Colonic mucosa (tissue), 4 donors: ENCODE data around the gene ATG4C. TPM values are rescaled to one million over a fixed set of nuclear protein-coding genes. Genes with fewer than 3 reads are reported as not detected.
A peak's percentile ranks its signal among the peaks of the same experiment; 100 is the strongest.
"Not testable (repeated sequence)": the region's sequence is repeated elsewhere in the genome, so short reads cannot be mapped to it uniquely, and the experiment has no call there.

Experiments used
- DNase-seq: peaks from one replicate; pipeline ENCODE4 v3.0.0-alpha.2; 2020
- H3K27ac ChIP-seq: fragments of 200-600 bp; one replicate; pipeline ENCODE4 v1.8.0; 2021
- H3K27me3 ChIP-seq: fragments of 200-600 bp; one replicate; pipeline ENCODE4 v1.8.0; 2021
- H3K36me3 ChIP-seq: fragments of 200-600 bp; one replicate; pipeline ENCODE4 v1.8.0; 2021
- H3K4me1 ChIP-seq: fragments of 200-600 bp; one replicate; pipeline ENCODE4 v1.8.0; 2021; ENCODE audit warnings: mild to moderate bottlenecking
- H3K4me3 ChIP-seq: fragments of 200-600 bp; one replicate; pipeline ENCODE4 v1.8.0; 2021
- H3K9ac ChIP-seq, 2 donors: one replicate each; pipeline ENCODE4 v1.7.0; 2013; ENCODE audit warnings: control low read depth in 2 of 2, low read depth in 2 of 2, low read length in 2 of 2
- H3K9me3 ChIP-seq: fragments of 200-600 bp; one replicate; pipeline ENCODE4 v1.8.0; 2021
- CTCF ChIP-seq: fragments of 200-600 bp; IDR thresholded peaks from one replicate; pipeline ENCODE4 v1.8.0; 2022; ENCODE audit warnings: antibody characterized with exemption, mild to moderate bottlenecking
- intact Hi-C: fragments of 100-400 bp; cut with DNase I; formaldehyde crosslinking; loops from one replicate; pipeline ENCODE4 v1.14.1; 2022
- total RNA-seq, 2 donors: library from RNA; stranded (reverse); fragmentation: NEBNext Ultra II Directional in 1 of 2; extraction: Animal tissue kit (Norgen Biotek cat#: 25700) in 1 of 2; gene quantifications; one replicate each; pipeline ENCODE4 v1.2.1, GENCODE V29; 2021
- donor health status: healthy.
- donor health status: DM: no; HTN: no; CAD: no.
- donor health status: DM: no; HTN: no; CAD: no.

Gene ATG4C
- 10 to 100 TPM in 1 of 2 donors, 1 to 10 TPM in 1; 9.5 to 12.4 TPM for total RNA-seq

- TF ChIP-seq CTCF = peak; percentile 12
- H3K9ac ChIP-seq = peak within 1 kb of the TSS; percentile 73 to 93
Measured at GRCh38 chr1:62783736-62784508, at the start of gene ATG4C. TSS of gene ATG4C (plus strand) at chr1:62784132. CDS start at chr1:62803787, 19,655 bp downstream.

GRCh38 chr1:62735491-62736171 lies 48.3 kb upstream of the ATG4C start:
- no peak overlapping the region for H3K9ac ChIP-seq
- no peaks in the 10 kb centered on the region for H3K4me1 ChIP-seq
- no peak overlapping the region for H3K27ac ChIP-seq
- intact Hi-C loops = no loop called here
- H3K36me3 ChIP-seq = no peaks in the 10 kb centered on the region
- no peak for DNase-seq
- H3K9me3 ChIP-seq = no peaks in the 10 kb centered on the region
- no peaks in the 10 kb centered on the region for H3K27me3 ChIP-seq
- no peak overlapping the region for H3K4me3 ChIP-seq
- TF ChIP-seq CTCF = no peak

More at GRCh38 chr1:62783736-62784508, at the start of gene ATG4C:
- peak within 1 kb of the TSS; percentile 92 for H3K27ac ChIP-seq
- DNase-seq = peak; percentile 98
- H3K36me3 ChIP-seq = no peaks in the 10 kb centered on the region
- intact Hi-C loops = no loop called here
- H3K27me3 ChIP-seq = no peaks in the 10 kb centered on the region
- H3K9me3 ChIP-seq = no peaks in the 10 kb centered on the region
- peak within 1 kb of the TSS; percentile 55 for H3K4me3 ChIP-seq
- no peaks in the 10 kb centered on the region for H3K4me1 ChIP-seq

GRCh38 chr1:62740701-62741100 lies 43.2 kb upstream of the ATG4C start:
- H3K9me3 ChIP-seq, H3K27ac ChIP-seq, intact Hi-C loops, H3K4me3 ChIP-seq, H3K4me1 ChIP-seq, DNase-seq, H3K27me3 ChIP-seq, H3K9ac ChIP-seq, H3K36me3 ChIP-seq: not testable (repeated sequence)

GRCh38 chr1:62744611-62745577 lies 39.0 kb upstream of the ATG4C start:
- Histone ChIP-seq H3K27ac (no peak overlapping the region), H3K4me1 (no peaks in the 10 kb centered on the region), H3K9ac (no peak overlapping the region), H3K36me3 (no peaks in the 10 kb centered on the region), H3K4me3 (no peak overlapping the region), H3K9me3 (no peaks in the 10 kb centered on the region), H3K27me3 (no peaks in the 10 kb centered on the region)
- no peak for TF ChIP-seq CTCF
- no peak for DNase-seq
- intact Hi-C loops = loop anchor here (5.0 kb wide), 1 partner anchor 238 kb away; no protein-coding TSS in a partner anchor

GRCh38 chr1:62746086-62746808 lies 37.7 kb upstream of the ATG4C start:
- peak; percentile 49 for TF ChIP-seq CTCF
- no peak overlapping the region for H3K9ac ChIP-seq

More at GRCh38 chr1:62746086-62746808, 37.7 kb upstream of the ATG4C start:
- Histone ChIP-seq H3K36me3 (no peaks in the 10 kb centered on the region), H3K9me3 (no peaks in the 10 kb centered on the region), H3K27ac (no peak overlapping the region), H3K27me3 (no peaks in the 10 kb centered on the region), H3K4me3 (no peak overlapping the region), H3K4me1 (no peaks in the 10 kb centered on the region)
- DNase-seq = no peak
- intact Hi-C loops = loop anchor here (2.0 to 5.0 kb wide), 2 partner anchors 215 to 239 kb away; no protein-coding TSS in a partner anchor
